Activated CD4-positive, alpha-beta memory T cell treated with anti-CD3 and anti-CD28 coated beads, Interleukin-2, amount 10 ng/mL, durations not matched to agents 7 days and 5 days (primary cell): ENCODE results near the gene IFT81. TPM values are rescaled to one million over a fixed set of nuclear protein-coding genes. Genes with fewer than 3 reads are reported as not detected.

ENCODE experiments used
- CTCF ChIA-PET: fragments of 350-600 bp; sonication (Branson Sonifier 250); formaldehyde crosslinking; loops from one replicate; lab custom pipeline; 2021; ENCODE audit warnings: antibody characterized with exemption, inconsistent platforms; lab: Charles Lee
- POLR2A ChIA-PET: fragments of 350-600 bp; sonication (Branson Sonifier 250); formaldehyde crosslinking; loops from one replicate; lab custom pipeline; 2021; ENCODE audit warnings: antibody characterized with exemption; lab: Charles Lee
- DNase-seq: peaks from one replicate; pipeline ENCODE4 v3.0.0-alpha.2; 2020
- H3K27ac Mint-ChIP-seq: one replicate; pipeline ENCODE4 v1.8.0; 2021; ENCODE audit warnings: mild to moderate bottlenecking, mixed read lengths
- H3K27me3 Mint-ChIP-seq: one replicate; pipeline ENCODE4 v1.8.0; 2021; ENCODE audit warnings: mixed read lengths
- H3K36me3 Mint-ChIP-seq: one replicate; pipeline ENCODE4 v1.8.0; 2021; ENCODE audit warnings: low read depth, mixed read lengths
- H3K4me1 Mint-ChIP-seq: one replicate; pipeline ENCODE4 v1.8.0; 2021; ENCODE audit warnings: mixed read lengths
- H3K4me3 Mint-ChIP-seq: one replicate; pipeline ENCODE4 v1.8.0; 2021; ENCODE audit warnings: mild to moderate bottlenecking, mixed read lengths
- H3K9me3 Mint-ChIP-seq: one replicate; pipeline ENCODE4 v1.8.0; 2021; ENCODE audit warnings: mixed read lengths
- total RNA-seq, 2 experiments: library from RNA; stranded (reverse); gene quantifications; one replicate each; pipeline ENCODE4 v1.2.3, GENCODE V29; 2021

Gene IFT81
- total RNA-seq, 2 experiments from 2014 or later, result 2.0 to 2.6 TPM

DNA sequence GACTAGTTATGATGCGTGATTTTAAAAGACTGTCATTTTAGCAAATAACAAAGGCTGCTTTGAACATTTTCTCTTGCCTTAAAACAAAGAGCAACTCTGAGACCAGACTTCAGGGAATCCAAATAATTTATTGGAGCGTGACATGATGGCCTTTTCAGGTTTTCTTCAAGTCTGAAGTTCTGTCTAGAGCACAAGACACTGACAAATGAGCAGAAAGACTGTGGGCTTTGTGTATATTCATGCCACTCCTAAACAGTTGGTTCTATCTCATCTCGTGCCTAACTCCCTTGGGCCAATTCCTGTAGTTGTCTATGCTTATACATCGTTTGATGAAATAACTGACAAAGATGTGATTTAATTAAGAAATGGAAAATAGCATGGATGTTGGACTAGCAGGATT is 47.5 kb downstream of the IFT81 start:
- ChIA-PET CTCF (no interaction called here), POLR2A (no interaction called here)
- H3K36me3 Mint-ChIP-seq, result no peaks in the 10 kb centered on the region
- H3K4me1 Mint-ChIP-seq, result peaks cover 1% of the 10 kb centered on the region
- H3K4me3 Mint-ChIP-seq, result no peak overlapping the region
- DNase-seq, result no peak
- no peaks in the 10 kb centered on the region for H3K9me3 Mint-ChIP-seq
- no peaks in the 10 kb centered on the region for H3K27me3 Mint-ChIP-seq
- H3K27ac Mint-ChIP-seq, result no peak overlapping the region

DNA sequence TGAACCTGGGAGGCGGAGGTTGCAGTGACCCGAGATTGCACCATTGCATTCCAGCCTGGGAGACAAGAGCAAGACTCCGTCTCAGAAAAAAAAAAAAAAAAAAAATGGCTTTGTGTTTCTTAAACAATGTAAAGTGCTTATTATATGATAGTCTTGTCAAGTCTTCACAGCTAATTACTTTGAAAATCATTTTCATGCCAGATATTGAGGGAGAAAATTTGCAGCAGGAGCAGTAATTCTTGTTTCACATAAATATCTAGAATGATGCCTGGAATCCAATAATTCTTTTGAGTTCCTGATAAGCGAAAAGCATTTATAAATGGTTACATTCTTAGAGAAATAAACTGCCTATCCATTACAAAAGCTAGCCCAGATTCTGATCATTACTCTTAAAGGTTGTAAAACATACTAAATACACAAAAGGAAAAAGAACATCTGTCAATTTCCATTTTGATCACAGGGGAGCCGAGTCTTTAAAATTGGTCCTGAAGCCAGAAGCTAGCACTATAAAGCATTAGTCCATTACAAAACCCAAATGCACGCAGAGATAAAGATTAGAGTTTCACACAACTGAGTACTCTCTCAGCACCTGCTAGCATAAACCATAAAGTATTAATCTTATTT is 50.3 kb downstream of the IFT81 start:
- CTCF ChIA-PET, result no interaction called here
- POLR2A ChIA-PET, result interaction anchor here (1.1 kb wide), 1 partner anchor 106 kb away, joined by 3 read pairs; the partner anchor contains the start of gene ATP2A2

DNA sequence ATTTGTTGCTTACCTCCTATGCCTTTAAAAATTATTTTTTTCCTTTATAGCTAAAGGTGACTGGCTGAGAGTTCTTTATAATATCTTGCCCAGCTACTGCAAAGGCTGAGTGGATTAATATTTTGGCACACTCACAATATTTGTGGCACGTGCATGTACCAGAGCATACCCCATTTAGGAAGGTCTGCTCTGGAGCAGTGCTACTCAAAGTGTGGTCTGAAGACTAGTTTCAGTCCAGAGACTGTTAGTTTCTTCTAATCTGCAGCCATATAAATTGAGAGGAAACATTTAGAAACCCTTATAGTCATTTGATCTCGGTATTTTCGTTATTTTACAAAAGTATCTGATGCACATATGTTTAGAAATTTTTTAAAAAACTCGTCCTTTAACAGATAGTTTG is 51.0 kb downstream of the IFT81 start:
- Mint-ChIP-seq H3K9me3 (no peaks in the 10 kb centered on the region), H3K27ac (no peak overlapping the region), H3K36me3 (no peaks in the 10 kb centered on the region), H3K4me3 (no peak overlapping the region), H3K4me1 (no peaks in the 10 kb centered on the region), H3K27me3 (no peaks in the 10 kb centered on the region)
- POLR2A ChIA-PET, result interaction anchor here (1.1 kb wide), 1 partner anchor 106 kb away, joined by 3 read pairs; the partner anchor contains the start of gene ATP2A2
- CTCF ChIA-PET, result no interaction called here
- DNase-seq, result no peak

More for the DNA sequence above, 50.3 kb downstream of the IFT81 start:
- Mint-ChIP-seq H3K27me3 (no peaks in the 10 kb centered on the region), H3K4me1 (no peaks in the 10 kb centered on the region), H3K36me3 (no peaks in the 10 kb centered on the region), H3K4me3 (no peak overlapping the region), H3K9me3 (no peaks in the 10 kb centered on the region), H3K27ac (no peak overlapping the region)
- DNase-seq, result no peak

DNA sequence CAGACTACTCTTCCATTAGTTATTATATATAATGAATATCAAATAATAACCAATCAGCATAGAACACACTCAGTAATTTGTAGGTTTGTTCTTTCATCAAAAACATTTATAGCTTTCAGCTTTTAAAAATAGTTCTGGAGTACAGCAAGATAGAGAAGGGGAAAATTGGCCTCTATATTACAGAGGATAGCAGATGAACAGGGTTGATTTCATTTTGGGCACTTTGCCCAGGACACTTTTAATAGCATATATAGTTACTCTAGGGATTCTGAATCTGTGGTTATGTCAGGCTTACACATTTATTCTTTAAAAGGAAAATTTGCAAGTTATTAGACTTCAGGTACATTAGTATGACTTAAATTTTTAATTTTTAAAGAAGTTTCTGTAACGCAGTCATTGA is 52.6 kb downstream of the IFT81 start:
- ChIA-PET POLR2A (no interaction called here), CTCF (no interaction called here)
- Mint-ChIP-seq H3K27ac (no peak overlapping the region), H3K9me3 (no peaks in the 10 kb centered on the region), H3K27me3 (no peaks in the 10 kb centered on the region), H3K4me3 (no peak overlapping the region), H3K4me1 (no peaks in the 10 kb centered on the region), H3K36me3 (no peaks in the 10 kb centered on the region)
- DNase-seq, result no peak

DNA sequence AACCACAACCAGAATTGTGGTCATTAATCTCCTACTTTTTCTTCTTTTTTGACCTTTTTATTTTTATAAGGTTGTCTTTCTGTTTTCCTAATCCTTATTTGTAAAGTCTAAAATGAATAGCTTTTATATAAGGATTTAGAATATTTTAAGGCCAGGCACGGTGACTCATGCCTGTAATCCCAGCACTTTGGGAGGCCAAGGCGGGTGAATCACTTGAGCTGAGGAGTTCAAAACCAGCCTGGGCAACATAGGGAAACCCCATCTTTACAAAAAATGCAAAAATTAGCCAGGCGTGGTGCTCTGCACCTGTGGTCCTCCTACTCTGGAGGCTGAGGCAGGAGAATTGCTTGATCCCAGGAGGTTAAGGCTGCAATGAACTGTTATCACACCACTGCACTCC is 55.1 kb downstream of the IFT81 start:
- H3K27me3 Mint-ChIP-seq, result no peaks in the 10 kb centered on the region
- DNase-seq, result no peak
- H3K4me1 Mint-ChIP-seq, result no peaks in the 10 kb centered on the region
- ChIA-PET POLR2A (no interaction called here), CTCF (no interaction called here)
- no peaks in the 10 kb centered on the region for H3K9me3 Mint-ChIP-seq
- H3K27ac Mint-ChIP-seq, result no peak overlapping the region
- H3K36me3 Mint-ChIP-seq, result no peaks in the 10 kb centered on the region
- no peak overlapping the region for H3K4me3 Mint-ChIP-seq

DNA sequence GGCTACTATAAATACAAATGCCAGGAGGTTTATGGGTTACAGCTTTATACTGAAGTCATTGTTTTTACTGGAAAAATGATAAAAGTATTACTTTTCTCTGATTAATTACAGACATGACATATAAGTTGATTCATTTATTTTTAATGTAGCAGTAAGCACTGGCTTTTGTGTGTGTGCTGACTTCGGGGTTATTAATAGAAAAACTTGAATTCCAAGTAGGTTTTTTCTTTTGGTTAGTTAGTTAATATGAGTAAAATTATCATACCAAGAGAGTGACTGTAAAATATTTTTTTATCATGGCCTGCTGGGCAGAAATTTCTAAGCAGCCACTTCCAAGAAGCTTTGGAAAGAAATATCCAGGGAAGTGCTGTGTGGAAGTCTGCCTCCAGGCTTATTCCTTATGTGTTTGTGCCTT is 56.4 kb downstream of the IFT81 start:
- Mint-ChIP-seq H3K4me3 (no peak overlapping the region), H3K36me3 (no peaks in the 10 kb centered on the region), H3K27me3 (no peaks in the 10 kb centered on the region), H3K27ac (no peak overlapping the region), H3K4me1 (no peaks in the 10 kb centered on the region), H3K9me3 (peaks cover 2% of the 10 kb centered on the region)
- ChIA-PET POLR2A (no interaction called here), CTCF (no interaction called here)
- DNase-seq, result no peak

DNA sequence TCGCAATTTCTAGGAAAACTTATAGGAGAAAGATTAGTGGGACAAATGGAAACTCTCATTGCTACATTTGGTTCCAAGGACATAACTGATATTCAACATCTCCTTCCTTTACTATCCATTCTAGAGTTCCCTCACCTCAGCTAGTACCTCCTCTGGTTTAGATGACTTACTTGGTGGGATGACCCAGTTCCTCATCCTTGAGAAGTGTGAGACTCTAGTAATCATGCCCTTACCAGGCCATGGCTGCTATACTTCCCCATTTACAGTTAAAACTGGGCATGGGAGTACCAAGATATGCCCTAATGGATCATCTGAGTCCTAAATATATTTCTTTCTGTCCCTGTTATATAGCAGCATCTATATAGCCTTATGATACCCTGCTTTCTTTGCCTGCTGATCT is 58.1 kb downstream of the IFT81 start:
- Mint-ChIP-seq H3K9me3 (peaks cover 14% of the 10 kb centered on the region), H3K36me3 (no peaks in the 10 kb centered on the region), H3K27ac (no peak overlapping the region), H3K4me1 (no peaks in the 10 kb centered on the region), H3K27me3 (no peaks in the 10 kb centered on the region), H3K4me3 (no peak overlapping the region)
- ChIA-PET POLR2A (no interaction called here), CTCF (no interaction called here)
- DNase-seq, result no peak

DNA sequence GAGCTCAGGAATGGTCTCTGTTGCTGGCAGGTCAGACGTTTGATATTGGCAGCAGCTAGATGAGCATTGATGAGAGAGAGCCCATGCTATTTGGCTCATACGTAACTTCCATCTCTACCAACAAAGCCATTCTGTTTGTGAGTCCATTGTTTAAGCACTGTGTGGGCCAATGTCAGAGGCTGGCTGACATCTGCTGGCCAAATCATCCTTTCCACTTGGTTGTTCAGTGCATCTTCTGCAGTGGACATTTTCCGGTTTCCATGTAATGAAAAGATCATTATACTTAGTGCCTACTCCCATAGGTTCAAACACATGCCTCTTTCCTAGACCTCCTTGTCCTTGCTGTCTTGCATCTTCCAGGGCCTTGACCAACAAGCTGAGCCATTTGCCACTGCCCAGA is 59.2 kb downstream of the IFT81 start:
- no peaks in the 10 kb centered on the region for H3K36me3 Mint-ChIP-seq
- ChIA-PET POLR2A (no interaction called here), CTCF (no interaction called here)
- DNase-seq, result no peak
- no peak overlapping the region for H3K4me3 Mint-ChIP-seq
- H3K27ac Mint-ChIP-seq, result no peak overlapping the region
- H3K9me3 Mint-ChIP-seq, result peaks cover 14% of the 10 kb centered on the region
- no peaks in the 10 kb centered on the region for H3K4me1 Mint-ChIP-seq
- H3K27me3 Mint-ChIP-seq, result no peaks in the 10 kb centered on the region

DNA sequence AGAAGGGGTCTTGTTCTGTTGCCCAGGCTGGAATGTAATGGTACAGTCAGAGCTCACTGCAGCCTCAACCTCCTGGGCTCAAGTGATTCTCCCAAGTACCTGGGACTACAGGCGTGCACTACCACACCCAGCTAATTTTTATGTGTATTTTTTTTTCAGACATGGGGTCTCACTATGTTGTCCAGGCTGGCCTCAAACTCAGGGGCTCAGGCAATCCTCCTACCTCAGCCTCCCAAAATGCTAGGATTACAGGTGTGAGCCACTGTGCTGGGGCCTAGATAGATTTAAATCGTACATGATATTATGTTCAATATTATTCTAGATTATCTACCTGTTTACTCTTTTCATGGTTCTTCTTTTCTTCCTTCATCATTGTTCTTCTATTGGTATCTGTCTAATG is 61.5 kb downstream of the IFT81 start:
- Mint-ChIP-seq H3K27me3 (no peaks in the 10 kb centered on the region), H3K4me3 (no peak overlapping the region), H3K4me1 (no peaks in the 10 kb centered on the region), H3K27ac (no peak overlapping the region), H3K9me3 (peaks cover 14% of the 10 kb centered on the region), H3K36me3 (no peaks in the 10 kb centered on the region)
- CTCF ChIA-PET, result interaction anchor here (0.6 kb wide), 1 partner anchor 84 kb away, joined by 3 read pairs; no protein-coding TSS in a partner anchor
- POLR2A ChIA-PET, result no interaction called here
- DNase-seq, result no peak

DNA sequence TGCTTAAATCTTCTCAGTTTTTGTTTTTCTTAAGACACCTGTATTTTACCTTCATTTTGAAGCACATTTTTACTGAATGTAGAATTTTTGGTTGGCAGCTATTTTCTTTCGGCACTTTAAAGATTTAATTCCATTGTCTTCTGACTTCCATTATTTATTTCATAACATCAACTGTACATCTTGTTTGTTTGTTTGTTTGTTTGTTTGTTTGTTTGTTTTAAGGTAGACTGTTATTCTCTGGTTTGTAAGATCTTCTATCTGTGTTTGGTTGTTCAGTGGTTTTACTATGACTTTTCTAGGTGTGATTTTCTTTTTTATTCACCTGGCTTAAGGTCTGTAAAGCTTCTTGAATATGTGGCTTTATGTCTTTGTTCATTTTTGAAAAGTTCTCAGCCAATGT is 61.9 kb downstream of the IFT81 start:
- H3K4me1 Mint-ChIP-seq, result no peaks in the 10 kb centered on the region
- H3K36me3 Mint-ChIP-seq, result no peaks in the 10 kb centered on the region
- CTCF ChIA-PET, result no interaction called here
- POLR2A ChIA-PET, result no interaction called here
- no peak overlapping the region for H3K27ac Mint-ChIP-seq
- H3K9me3 Mint-ChIP-seq, result peaks cover 14% of the 10 kb centered on the region
- H3K27me3 Mint-ChIP-seq, result no peaks in the 10 kb centered on the region
- no peak overlapping the region for H3K4me3 Mint-ChIP-seq
- DNase-seq, result no peak

DNA sequence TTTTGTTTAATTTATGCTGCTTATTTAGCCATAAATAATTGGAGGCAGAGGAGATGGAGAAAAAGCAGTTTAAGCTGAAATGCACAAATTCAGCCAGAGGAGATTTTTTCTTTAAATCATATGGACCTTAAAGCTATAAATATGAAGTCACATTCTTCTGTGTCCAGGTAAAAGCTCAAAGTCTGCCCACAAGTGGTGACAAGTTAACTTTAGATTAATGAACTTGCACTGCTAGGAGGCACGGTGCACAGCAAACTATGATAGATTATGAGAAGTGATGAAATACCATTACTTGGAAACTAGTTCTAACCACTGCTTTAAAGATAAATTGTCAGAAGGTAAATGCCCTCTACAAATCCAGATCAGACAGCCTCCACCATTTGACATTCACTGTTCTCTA is 69.0 kb downstream of the IFT81 start:
- ChIA-PET CTCF (interaction anchor here (0.6 kb wide), 1 partner anchor 238 kb away, joined by 3 read pairs; no protein-coding TSS in a partner anchor), POLR2A (no interaction called here)
- no peaks in the 10 kb centered on the region for H3K36me3 Mint-ChIP-seq
- H3K27me3 Mint-ChIP-seq, result no peaks in the 10 kb centered on the region
- no peak overlapping the region for H3K27ac Mint-ChIP-seq
- DNase-seq, result no peak
- H3K9me3 Mint-ChIP-seq, result peaks cover 4% of the 10 kb centered on the region
- no peaks in the 10 kb centered on the region for H3K4me1 Mint-ChIP-seq
- H3K4me3 Mint-ChIP-seq, result no peak overlapping the region

DNA sequence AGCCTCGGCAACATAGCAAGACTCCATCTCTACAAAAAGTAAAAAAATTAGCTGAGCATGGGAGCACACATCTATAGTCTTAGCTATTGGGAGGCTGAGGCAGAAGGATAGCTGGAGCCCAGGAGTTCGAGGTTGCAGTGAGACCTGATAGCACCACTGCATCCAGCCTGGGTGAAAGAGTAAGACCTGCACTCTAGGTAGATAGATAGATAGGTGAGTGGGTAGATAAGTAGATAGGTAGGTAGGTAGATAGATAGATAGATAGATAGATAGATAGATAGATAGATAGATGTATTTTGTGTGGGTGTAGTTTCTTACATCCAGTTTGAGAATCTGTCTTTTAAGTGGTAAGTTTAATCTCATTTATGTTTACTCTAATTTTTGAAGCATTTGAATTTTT is 72.8 kb downstream of the IFT81 start:
- H3K9me3 Mint-ChIP-seq, result peaks cover 4% of the 10 kb centered on the region
- ChIA-PET CTCF (interaction anchor here (0.6 kb wide), 1 partner anchor 98 kb away, joined by 4 read pairs; no protein-coding TSS in a partner anchor), POLR2A (no interaction called here)
- no peak overlapping the region for H3K27ac Mint-ChIP-seq
- DNase-seq, result no peak
- peaks cover 12% of the 10 kb centered on the region for H3K4me1 Mint-ChIP-seq
- no peak overlapping the region for H3K4me3 Mint-ChIP-seq
- no peaks in the 10 kb centered on the region for H3K36me3 Mint-ChIP-seq
- H3K27me3 Mint-ChIP-seq, result no peaks in the 10 kb centered on the region

DNA sequence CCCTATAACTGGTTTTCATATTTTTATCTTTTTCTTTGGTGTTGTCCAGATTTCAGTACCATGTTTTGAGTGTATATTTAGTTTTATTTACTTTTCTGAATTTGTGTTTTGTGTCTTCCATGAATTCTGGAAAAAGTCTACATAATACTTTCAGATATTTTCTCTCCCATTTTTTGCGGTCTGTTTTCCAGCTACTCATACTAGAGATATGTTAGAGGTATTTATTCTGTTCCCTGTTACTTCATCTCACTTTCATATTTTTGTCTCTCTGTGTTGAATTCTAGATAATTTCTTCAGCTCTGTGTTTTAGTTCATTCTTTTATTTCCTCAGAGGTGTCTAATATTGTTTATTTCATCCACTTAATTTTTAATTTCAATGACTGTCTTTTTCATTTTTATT is 74.2 kb downstream of the IFT81 start:
- POLR2A ChIA-PET, result interaction anchor here (1.4 kb wide), 1 partner anchor 35 kb away, joined by 3 read pairs; no protein-coding TSS in a partner anchor
- no peak for DNase-seq
- CTCF ChIA-PET, result interaction anchor here (0.8 kb wide), 1 partner anchor 13 kb away, joined by 8 read pairs; no protein-coding TSS in a partner anchor
- no peaks in the 10 kb centered on the region for H3K27me3 Mint-ChIP-seq
- H3K4me3 Mint-ChIP-seq, result no peak overlapping the region
- peaks cover 4% of the 10 kb centered on the region for H3K9me3 Mint-ChIP-seq
- H3K27ac Mint-ChIP-seq, result no peak overlapping the region
- peaks cover 12% of the 10 kb centered on the region for H3K4me1 Mint-ChIP-seq
- H3K36me3 Mint-ChIP-seq, result no peaks in the 10 kb centered on the region
